Measurements from ENCODE around the gene C1QC. TPM values are rescaled to one million over a fixed set of nuclear protein-coding genes. Genes with fewer than 3 reads are reported as not detected.

The C1QC gene
- not detected for polyA plus RNA-seq (2012; ENCODE audit: insufficient read depth, insufficient read length, low read depth)

- Histone ChIP-seq H3K9me3 (no peaks in the 10 kb centered on the region), H3K27me3 (no peaks in the 10 kb centered on the region), H3K36me3 (no peaks in the 10 kb centered on the region), H3K4me1 (no peaks in the 10 kb centered on the region), H3K4me3 (ENCODE audit: low read depth, low read length) (no peak within 1 kb of the TSS)
- no peak for TF ChIP-seq CTCF (IDR thresholded peaks at IDR 0.05; ENCODE audit: low read depth, low read length)
- DNase-seq, result no peak
Observed at GRCh38 chr1:22643381-22643780, at the start of gene C1QC. C1QC (plus strand) TSS chr1:22643633; CDS start chr1:22644024, 391 bp downstream.

GRCh38 chr1:22594396-22594795, 49.0 kb upstream of the C1QC start:
- no peak for TF ChIP-seq CTCF (IDR thresholded peaks at IDR 0.05; ENCODE audit: low read depth, low read length)
- Histone ChIP-seq H3K4me3 (ENCODE audit: low read depth, low read length) (no peak overlapping the region), H3K4me1 (no peaks in the 10 kb centered on the region), H3K36me3 (no peaks in the 10 kb centered on the region), H3K9me3 (no peaks in the 10 kb centered on the region), H3K27me3 (no peaks in the 10 kb centered on the region)
- no peak for DNase-seq

GRCh38 chr1:22595108-22595507, 48.3 kb upstream of the C1QC start:
- no peaks in the 10 kb centered on the region for H3K9me3 ChIP-seq
- no peaks in the 10 kb centered on the region for H3K36me3 ChIP-seq
- H3K4me3 ChIP-seq (ENCODE audit: low read depth, low read length), result no peak overlapping the region
- DNase-seq, result no peak
- no peak for TF ChIP-seq CTCF (IDR thresholded peaks at IDR 0.05; ENCODE audit: low read depth, low read length)
- no peaks in the 10 kb centered on the region for H3K4me1 ChIP-seq
- H3K27me3 ChIP-seq, result no peaks in the 10 kb centered on the region

GRCh38 chr1:22597301-22597965, 46.0 kb upstream of the C1QC start:
- no peaks in the 10 kb centered on the region for H3K27me3 ChIP-seq
- H3K9me3 ChIP-seq, result no peaks in the 10 kb centered on the region
- no peaks in the 10 kb centered on the region for H3K36me3 ChIP-seq

GRCh38 chr1:22597996-22598395, 45.4 kb upstream of the C1QC start:
- no peaks in the 10 kb centered on the region for H3K27me3 ChIP-seq
- no peaks in the 10 kb centered on the region for H3K36me3 ChIP-seq
- H3K9me3 ChIP-seq, result no peaks in the 10 kb centered on the region
- no peak overlapping the region for H3K4me3 ChIP-seq (ENCODE audit: low read depth, low read length)
- no peaks in the 10 kb centered on the region for H3K4me1 ChIP-seq
- no peak for TF ChIP-seq CTCF (IDR thresholded peaks at IDR 0.05; ENCODE audit: low read depth, low read length)
- no peak for DNase-seq

More at GRCh38 chr1:22597301-22597965, 46.0 kb upstream of the C1QC start:
- TF ChIP-seq CTCF (IDR thresholded peaks at IDR 0.05; ENCODE audit: low read depth, low read length), result no peak
- Histone ChIP-seq H3K4me3 (ENCODE audit: low read depth, low read length) (no peak overlapping the region), H3K4me1 (no peaks in the 10 kb centered on the region)
- no peak for DNase-seq

- no peaks in the 10 kb centered on the region for H3K4me1 ChIP-seq
- no peaks in the 10 kb centered on the region for H3K9me3 ChIP-seq
- DNase-seq, result no peak
- no peaks in the 10 kb centered on the region for H3K27me3 ChIP-seq
- no peak overlapping the region for H3K4me3 ChIP-seq (ENCODE audit: low read depth, low read length)
- TF ChIP-seq CTCF (IDR thresholded peaks at IDR 0.05; ENCODE audit: low read depth, low read length), result no peak
- H3K36me3 ChIP-seq, result no peaks in the 10 kb centered on the region
Observed at GRCh38 chr1:22598736-22599135, 44.7 kb upstream of the C1QC start.
